Measurements from ENCODE around the gene TLX1.

TLX1 gene

GRCh38 chr10:101134299-101135127, 3.4 kb downstream of the TLX1 start:
- no peak for DNase-seq

DNA sequence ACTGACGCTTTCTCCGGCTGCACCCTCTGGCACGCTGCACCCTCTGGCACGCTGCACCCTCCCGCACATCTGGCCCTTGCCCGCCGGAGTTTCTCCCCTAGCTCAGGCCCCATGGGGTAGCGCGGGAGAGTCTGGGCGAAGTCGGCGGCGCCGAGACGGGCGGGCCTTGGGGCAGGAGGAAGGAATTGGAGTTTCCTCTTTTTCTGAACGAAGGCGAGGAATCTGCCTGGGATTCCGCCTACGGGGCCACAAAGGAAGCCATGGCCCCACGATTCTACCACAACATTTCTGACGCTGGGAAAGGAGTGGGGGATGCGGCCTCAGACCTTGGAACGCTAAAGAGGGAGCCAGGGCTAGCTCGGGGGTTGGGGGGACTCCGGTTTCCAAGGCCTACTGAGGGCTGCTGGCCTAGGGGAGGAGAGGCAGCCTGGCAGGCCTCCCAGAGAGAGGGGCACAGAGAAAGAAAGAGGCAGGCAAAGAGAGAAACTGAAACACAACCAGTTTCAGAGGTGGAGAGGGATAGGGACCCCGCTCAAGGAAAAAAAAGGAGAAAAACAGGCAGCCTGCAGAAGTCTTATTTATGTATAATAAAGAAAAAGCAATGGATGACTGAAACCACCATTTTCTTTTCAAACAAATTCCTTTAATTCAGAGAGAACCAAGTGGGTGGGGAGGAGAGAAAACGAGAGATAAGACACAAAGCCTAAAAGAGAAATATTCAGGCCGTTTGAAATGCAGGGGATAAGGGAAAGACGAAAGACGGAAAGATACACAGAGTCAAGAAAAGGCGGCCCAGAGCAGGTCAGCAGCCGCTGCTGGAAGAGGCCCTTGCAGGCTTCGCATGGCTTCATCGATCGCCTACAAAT, 4.3 kb downstream of the TLX1 start:
- peak; percentile 69 to 84 for DNase-seq

GRCh38 chr10:101136007-101136707, 5.1 kb downstream of the TLX1 start:
- DNase-seq: peak; percentile 33 to 36

- DNase-seq: no peak
Measured at GRCh38 chr10:101136708-101137121, 5.6 kb downstream of the TLX1 start.

- no peak for DNase-seq
Measured at GRCh38 chr10:101137271-101137670, 6.2 kb downstream of the TLX1 start.

GRCh38 chr10:101138788-101139420, 7.8 kb downstream of the TLX1 start:
- no peak for DNase-seq

GRCh38 chr10:101139421-101139911, 8.4 kb downstream of the TLX1 start:
- DNase-seq: no peak

- no peak for DNase-seq
Measured at GRCh38 chr10:101140084-101140949, 9.2 kb downstream of the TLX1 start.

GRCh38 chr10:101140950-101141615, 10.0 kb downstream of the TLX1 start:
- DNase-seq: no peak

- DNase-seq: peak; percentile 86
Measured at GRCh38 chr10:101141616-101142532, 10.8 kb downstream of the TLX1 start.

DNA sequence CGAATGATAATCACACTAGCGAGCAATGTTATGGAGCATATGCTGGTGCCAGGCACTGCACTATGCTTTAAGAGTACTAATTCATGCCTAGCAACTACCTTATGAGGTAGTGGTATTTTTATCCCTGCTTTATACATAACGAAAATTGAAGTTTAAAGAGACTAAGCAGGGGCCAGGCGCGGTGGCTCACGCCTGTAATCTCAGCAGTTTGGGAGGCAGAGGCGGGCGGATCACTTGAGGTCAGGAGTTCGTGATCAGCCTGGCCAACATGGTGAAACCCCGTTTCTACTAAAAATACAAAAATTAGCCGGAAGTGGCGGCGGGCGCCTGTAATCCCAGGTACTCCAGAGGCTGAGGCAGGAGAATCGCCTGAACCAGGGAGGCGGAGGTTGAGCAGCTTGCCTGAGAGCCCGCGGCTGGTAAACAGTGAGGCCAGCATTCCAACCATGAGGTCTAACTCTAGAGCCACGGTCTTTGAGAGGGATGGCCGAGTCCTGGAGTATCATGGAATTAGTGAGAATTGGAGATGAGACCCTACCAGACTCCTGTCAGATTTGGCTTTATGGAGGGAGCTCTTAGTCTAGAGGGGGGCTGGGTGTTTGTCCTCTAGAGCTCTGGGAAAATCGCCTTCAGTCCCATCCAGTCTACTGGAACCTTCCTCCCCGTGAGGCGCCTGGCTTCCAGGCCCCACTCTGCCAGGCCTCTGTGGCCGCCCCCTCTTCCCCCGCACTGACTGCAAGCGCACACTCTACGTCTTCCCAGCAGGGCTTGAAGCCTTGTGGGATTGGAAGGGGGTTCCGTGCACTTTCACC, 11.6 kb downstream of the TLX1 start:
- no peak for DNase-seq

- DNase-seq: no peak
Measured at GRCh38 chr10:101143345-101143630, 12.2 kb downstream of the TLX1 start.

- no peak for DNase-seq
Measured at GRCh38 chr10:101144053-101144452, 13.0 kb downstream of the TLX1 start.

DNA sequence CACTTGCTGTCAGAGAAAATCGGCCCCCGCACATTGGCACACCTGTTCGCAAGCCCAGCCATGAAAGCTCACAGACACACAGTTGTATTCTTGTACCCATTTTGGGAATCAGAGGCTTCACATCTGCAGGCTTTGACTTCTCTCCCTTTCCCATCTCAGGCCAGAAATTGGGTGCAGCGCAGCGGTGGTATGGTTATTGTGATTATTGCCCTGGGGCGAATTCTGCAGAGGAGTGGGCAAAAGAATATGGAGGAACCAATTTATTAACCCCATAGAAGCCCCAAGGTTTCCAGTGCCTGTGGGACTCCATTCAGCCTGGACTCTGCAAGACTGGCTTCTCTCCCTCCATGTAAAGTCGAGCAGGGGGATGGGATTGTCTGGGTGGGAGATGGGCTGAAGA, 14.0 kb downstream of the TLX1 start:
- DNase-seq: no peak

- DNase-seq: no peak
Measured at GRCh38 chr10:101145750-101146391, 14.8 kb downstream of the TLX1 start.

GRCh38 chr10:101146392-101147251, 15.5 kb downstream of the TLX1 start:
- DNase-seq: no peak

DNA sequence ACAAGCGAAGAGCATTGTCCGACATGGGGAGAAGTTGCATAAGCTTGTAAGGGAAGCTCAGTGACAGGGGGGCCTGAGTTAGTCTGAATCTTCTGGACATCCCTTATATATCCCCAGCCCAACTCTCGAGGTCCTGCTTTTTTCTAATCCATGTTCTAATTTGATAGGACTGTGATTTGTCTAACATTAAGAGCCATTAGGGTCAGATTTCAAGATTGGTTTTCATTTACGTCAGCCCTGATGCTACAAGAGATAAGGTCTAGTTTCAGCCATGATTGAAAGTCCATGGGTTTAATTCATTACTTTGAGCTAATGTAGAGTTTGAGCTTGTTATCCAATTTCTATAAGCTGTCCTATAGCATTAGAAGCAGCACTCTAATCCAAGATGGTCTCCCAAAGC, 20.3 kb downstream of the TLX1 start:
- DNase-seq: no peak

GRCh38 chr10:101152316-101152715, 21.2 kb downstream of the TLX1 start:
- no peak for DNase-seq
